HG03558 (cell line): Measurements from ENCODE around the gene NIPAL1.
A peak's percentile ranks its signal among the peaks of the same experiment; 100 is the strongest.
"Not testable (repeated sequence)": the region's sequence is repeated elsewhere in the genome, so short reads cannot be mapped to it uniquely, and the experiment has no call there.

Source experiments
- ATAC-seq: cut with Tn5 transposase; IDR thresholded peaks from one replicate; pipeline ENCODE4 v1.9.1; 2021; ENCODE audit warnings: moderate number of reproducible peaks; ENCODE audit not compliant: unreplicated experiment; ENCODE audit errors: extremely low read depth

Gene NIPAL1

DNA sequence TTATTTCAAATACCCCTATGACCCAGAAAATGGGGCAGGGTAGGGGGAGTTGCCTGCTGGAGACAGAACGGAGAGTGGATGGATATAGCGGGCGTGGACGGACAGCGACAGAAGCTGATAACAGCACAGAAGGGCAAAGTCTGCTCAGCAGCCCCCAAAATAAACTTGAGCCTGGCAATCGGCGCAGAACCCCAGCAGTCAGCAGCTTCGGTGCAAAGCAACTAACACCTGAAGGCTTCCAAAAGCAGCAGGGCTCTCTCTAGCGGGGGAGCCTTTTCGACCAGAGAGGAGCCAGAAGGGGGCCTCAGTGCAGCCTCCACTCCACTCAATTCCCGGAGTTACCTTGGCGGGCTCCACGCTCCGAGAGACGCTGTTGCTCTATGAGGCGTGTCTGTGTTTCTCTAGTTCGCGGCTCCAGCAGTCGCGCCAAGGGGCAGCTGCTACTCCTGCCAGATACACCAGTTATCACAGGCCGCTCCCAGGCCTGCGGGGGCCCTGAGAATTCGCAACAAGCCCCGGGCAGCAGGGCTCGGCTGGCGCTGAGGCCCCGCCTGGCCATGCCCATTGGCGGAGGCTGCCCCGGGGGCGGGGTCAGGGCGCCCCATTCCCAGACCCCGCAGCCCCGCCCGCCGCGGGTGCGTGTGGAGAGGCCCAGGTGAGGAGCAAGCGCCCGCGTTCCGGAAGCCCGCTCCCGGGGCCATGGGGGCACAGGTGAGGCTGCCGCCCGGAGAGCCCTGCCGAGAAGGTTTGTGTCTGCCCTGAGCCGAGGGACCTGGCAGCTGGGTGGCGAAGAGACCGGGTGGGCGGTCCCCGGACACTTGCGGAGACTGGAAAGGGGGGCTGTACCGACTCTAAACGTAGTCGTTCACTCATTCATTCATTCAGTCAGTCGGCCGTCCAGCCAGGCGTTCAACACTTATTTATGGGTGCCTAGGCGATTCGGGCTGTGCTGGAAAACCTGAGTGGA lies at the start of gene NIPAL1, which contains the start of gene CNGA1:
Gene NIPAL1 (plus strand): TSS at position 632 of the 967 bp plus-strand sequence. CDS start 68 bp downstream, at position 700.
Gene CNGA1 (minus strand): TSS at position 541 of the 967 bp plus-strand sequence. CDS start 63,992 bp downstream, outside the sequence.
- peak; percentile 68 for ATAC-seq

DNA sequence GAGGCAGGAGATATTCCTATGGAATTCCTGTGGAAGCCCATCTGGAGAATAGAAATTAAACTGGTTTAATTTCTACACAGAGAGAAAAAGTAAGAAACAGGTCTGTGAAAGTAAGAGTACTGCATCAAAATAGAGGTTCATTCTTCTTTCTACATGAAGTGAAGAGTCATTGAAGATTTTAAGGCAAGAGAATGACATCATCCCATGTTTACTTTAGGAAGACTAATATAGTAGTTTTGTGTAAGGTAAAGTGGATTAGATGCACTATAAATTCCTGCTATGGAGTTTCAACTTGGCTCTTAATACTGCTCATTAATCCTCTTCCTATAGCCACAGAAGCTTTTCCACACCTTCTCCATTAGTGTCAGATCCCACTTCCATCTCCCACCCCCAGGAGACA lies 47.7 kb upstream of the NIPAL1 start:
- ATAC-seq: no peak

DNA sequence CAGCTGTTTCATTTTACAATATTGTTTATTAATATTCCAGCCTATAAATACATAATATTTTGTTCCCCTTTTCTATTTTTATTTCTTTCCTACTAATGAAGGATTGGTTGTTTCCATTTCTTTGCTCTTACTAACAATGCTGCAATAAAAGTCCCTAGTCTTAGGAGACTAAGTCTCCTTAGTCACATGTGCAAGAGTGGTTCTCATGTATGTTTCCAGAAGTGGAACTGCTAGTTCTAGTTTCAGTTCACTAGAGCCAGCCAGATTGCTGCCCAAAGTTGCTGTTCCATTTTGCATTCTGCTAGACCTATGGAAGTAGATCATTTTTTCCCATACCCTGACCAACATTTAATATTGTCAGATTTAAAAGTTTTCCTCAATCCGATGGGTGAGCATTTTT lies 44.4 kb upstream of the NIPAL1 start:
- ATAC-seq: no peak

DNA sequence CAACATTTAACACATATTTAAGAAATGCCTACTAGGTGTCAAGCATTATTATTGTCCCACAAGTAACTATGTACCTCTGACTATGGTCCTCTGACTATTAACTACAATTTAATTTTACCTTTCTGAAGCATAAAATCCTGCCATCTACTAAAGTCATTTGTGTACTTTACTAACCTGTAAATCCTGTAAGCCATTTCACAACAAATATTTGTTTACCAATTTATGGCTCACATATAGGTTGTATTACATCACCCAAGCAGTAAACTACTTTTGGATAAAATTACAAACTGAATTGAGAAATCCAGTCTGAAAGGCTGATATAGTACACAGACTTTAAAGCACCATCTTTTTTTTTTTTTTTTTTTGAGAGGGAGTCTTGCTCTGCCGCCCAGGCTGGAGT lies 43.9 kb upstream of the NIPAL1 start:
- no peak for ATAC-seq

DNA sequence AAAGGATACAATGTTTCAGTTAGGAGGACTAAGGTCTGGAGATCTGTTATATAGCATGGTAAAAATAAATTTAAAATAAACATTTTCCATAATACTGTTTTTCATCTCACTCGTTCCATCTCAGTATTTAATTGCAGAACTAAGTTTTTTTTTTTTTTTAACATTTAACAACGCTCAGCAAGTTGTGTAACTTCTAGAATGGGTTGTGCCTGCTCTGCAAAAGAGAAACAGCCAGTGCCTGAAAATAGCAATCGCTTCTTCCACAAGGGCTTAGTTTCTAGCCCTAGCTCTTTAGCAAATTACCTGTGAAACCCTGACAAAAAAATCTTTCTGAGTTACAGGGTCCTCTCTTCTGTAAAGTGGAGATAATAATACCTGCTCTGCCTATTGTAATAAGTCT lies 42.0 kb upstream of the NIPAL1 start:
- ATAC-seq: no peak

DNA sequence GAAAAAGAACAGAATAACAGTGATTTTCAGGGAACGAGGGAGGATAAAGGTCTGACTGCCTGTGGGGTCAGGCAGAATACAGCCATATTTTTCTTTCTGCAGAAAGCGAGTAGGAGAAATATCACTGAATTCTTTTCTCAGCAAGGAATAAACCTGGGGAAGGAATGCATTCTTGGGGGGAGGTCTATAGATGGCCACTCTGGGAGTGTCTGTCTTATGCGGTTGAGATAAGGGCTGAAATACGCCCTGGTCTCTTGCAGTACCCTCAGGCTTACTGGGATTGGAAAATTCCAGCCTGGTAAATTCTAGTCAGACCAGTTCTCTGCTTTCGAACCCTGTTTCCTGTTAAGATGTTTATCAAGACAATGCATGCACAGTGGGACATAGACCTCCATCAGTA lies 26.4 kb upstream of the NIPAL1 start:
- no peak for ATAC-seq

DNA sequence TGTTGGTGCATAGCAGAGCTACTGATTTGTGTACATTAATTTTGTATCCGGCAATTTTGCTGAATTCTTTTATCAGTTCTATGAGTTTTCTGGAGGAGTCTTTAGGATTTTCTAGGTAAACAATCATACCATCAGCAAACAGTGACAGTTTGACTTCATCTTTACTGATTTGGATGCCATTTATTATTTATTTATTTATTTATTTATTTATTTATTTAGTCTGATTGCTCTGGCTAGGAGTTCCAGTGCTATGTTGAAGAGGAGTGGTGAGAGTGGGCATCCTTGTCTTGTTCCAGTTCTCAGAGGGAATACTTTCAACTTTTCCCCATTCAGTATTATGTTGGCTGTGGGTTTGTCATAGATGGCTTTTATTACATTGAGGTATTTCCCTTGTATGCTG lies 24.1 kb upstream of the NIPAL1 start:
- ATAC-seq: not testable (repeated sequence)

DNA sequence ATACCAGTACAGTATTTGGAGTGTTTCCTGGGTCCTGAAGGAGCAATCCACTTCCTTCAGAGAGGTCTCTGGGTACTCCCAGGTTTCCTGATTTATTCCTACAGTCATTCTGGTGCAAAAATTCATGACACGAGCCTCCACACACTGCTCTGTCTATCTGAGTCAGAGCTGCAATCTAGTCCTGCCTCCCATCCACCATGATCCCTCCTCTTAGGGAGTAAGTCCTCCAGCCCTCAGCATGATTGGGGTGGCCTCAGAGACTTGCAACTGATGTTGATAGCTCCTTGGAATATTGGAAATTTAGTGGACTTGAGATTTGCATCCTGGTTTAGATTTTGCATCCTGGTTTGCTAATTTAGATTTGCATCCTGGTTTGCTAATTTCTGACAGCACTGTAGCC lies 20.6 kb upstream of the NIPAL1 start:
- ATAC-seq: no peak

DNA sequence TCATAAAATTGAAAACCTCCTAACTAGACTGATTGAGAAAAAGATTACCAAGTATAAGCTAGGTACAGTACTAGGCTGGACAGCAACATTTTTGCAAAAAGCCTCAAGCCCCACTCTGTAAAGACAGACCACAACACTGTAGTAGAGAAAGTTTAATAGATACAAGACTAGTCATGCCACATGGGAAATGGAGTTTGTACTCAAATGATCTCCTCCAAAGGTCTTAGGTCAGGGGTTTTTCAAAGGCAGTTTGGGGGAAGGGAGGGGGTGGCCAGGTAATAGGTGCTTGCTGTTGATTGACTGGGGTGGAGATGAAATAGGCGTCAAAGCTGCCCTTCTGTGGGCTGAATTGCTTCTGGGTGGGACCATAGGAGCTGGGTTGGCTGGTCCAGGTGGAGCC lies 14.3 kb upstream of the NIPAL1 start:
- ATAC-seq: no peak

DNA sequence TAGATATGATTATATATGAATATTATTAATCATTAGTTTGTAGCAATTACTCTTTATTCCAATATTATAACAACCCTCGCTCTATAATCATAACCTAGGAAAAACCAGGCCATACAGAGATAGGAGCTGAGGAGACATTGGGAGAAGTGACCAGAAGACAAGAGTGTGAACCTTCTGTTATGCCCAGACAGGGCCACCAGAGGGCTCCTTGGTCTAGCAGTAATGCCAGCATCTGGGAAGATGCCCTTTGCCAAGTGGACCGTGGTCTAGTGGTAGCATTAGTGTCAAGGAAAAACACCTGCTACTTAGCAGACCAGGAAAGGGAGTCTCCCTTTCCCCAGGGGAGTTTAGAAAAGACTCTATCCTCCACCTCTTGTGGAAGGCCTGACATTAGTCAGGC lies 13.0 kb upstream of the NIPAL1 start:
- not testable (repeated sequence) for ATAC-seq

DNA sequence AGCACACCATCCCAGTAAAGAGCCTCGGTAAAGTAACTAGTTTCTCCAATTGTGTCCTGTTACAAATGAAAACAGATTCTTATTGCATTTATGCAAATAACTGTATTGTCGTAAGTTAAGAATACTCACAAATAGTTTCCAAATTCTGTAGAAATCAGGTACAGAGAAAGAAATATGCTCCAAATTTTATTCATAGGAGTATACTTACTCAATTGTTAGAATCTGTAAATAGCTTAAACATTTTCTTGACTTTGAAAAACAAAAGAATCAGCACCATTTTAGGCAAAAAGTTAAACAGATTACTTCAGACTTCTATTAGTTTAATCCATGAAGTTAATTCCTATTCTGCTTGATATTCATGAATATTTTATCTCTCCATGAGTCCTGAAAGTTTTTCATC lies 10.8 kb upstream of the NIPAL1 start:
- ATAC-seq: no peak

DNA sequence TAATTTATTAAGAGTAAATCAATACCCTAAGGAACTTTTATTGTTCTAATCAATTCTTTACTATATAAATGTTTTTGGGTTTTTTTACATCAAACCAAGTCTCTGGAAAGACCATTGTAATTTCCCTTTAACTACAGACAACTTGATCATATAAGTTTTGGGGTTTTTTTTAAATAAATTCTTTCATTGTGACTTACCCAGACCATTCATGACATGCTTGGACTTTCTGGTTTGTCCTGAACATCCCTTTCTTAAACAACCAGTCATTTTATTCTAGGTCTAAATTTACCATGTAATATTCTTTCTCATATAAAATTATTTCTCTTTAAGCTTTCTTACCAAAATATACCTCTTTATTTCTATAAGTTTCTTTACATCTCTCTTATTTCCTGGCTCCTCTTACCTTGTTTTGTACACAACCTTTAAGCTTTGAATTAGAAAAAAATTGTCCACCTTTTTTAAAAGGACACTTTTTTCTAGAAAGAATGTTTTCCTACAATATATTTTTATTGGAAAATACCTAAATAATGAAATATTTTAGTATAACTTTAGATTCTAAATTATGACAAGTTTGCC lies 8.5 kb upstream of the NIPAL1 start:
- no peak for ATAC-seq

DNA sequence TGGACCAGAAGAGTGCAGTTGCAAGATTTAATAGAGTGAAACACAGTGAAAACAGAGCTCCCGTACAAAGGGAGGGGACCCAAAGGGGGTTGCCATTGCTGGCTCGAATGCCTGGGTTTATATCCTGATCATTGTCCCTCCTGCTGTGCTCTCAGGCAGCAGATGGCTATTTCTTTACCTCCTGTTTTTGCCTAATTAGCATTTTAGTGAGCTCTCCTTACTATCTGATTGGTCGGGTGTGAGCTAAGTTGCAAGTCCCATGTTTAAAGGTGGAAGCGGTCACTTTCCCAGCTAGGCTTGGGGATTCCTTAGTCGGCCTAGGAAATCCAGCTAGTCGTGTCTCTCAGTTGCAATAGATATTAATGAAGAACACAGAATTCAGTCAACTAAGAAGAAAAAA lies 5.7 kb upstream of the NIPAL1 start:
- ATAC-seq: not testable (repeated sequence)

DNA sequence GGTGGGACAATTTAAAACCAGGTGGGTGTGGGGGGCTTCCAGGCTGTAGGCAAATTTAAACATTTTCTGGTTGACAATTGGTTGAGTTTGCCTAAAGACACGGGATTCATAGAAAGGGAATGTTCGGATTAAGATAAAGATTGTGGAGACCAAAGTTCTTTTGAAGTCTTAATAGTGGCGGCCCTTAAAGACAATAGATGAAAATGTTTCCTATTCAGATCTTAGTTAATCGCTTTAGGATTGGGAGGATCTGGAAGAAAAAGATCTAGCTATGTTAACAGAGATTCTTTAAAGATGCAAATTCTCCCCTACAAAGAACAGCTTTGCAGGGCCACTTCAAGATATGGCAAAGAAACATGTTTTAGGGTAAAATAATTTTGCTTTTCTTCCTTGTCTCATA lies 4.8 kb upstream of the NIPAL1 start:
- no peak for ATAC-seq

DNA sequence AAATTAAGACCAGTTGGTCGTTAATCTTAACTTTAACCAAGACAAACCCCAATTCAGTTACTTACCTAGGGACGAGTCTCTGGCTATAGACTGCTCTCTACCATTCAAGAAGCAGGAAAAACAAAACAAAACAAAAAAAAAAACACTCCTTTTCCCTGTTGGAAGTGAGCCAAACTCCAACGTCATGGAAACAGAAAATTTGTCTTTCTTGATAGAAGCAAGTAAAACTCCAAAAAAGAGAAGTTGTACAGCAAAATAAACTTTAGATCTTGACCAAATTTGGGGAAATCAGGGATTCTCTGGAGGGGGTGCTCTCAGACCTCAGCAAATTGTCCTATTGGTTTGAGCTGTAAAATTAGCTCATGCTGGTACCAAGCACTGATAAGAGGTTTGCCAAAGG lies 3.7 kb upstream of the NIPAL1 start:
- ATAC-seq: no peak

DNA sequence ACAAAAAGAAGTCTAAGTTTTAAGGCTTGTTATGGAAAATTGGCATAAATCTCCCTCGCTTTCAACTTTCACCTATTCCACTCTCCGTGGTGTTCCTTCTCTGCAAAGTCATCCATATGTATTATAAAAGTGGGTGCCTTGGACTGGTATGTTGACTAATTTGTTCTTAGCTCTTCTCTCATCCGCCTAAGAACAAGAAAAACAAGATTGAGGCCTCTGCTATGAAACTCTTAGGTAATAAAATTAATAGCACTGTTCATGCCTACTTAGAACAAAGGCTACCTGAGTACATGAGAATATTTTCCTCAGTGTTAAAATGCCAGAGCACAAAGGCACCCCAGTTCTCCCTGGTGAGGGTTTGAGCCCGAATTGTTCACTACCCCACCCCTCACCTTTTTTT lies 1.4 kb upstream of the NIPAL1 start:
- no peak for ATAC-seq

DNA sequence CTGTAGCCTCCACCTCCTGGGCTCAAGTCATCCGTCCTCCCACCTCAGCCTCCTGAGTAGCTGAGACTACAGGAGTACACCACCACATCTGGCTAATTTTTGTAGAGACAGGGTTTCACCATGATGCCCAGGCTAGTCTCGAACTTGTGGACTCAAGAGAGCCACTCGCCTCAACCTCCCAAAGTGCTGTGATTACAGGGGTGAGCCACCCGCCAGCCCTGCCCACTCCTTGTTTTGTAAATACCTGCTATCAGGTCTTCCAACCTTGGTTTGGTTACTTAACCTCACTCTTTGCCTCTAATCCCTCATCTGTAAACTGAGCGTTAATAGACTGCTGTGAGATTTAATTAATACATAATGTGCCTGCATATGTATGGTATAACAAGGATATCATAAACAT lies 894 bp upstream of the NIPAL1 start:
- ATAC-seq: no peak

DNA sequence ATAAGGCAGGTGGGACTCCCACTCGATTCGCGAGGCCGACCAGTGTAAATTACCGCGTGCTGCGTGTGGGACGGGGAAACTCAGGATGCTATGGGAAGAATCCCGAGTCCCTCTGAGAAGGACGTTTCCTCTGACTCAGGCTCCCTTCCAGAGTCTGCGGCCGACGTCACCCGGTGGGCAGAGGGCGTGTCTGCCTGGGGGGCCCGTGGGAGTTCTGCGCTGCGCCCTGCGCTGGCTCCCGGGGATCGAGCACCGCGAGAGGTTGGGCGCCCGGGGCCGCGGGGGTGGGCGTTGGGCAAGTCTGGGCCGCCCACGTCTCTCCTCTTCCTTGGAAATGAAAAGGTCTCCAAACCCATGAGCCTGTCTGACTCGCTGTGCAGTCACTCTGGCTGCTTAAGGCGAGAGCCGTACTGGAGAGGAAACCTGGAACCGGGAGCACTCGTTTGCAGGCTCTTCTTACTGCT lies 568 bp downstream of the NIPAL1 start:
- no peak for ATAC-seq

DNA sequence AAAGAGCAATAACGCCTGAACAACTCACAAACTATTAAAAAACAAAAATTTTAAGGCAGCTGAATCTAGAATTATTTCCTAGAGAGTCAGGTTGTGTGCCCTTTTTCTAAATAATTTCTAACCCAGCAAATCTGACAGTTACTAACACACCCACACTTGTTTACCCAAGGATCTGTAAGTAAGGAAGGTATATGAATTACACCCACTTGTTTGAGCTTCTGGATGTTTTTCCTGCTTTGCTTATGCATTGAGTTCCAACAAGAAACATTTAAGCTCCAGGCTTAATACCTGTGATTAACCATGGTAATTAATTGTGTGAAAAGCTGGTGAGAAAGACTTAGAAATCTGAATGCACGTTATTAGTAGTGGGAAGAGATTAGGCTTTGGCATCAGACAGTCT lies 1.5 kb downstream of the NIPAL1 start:
- ATAC-seq: no peak

DNA sequence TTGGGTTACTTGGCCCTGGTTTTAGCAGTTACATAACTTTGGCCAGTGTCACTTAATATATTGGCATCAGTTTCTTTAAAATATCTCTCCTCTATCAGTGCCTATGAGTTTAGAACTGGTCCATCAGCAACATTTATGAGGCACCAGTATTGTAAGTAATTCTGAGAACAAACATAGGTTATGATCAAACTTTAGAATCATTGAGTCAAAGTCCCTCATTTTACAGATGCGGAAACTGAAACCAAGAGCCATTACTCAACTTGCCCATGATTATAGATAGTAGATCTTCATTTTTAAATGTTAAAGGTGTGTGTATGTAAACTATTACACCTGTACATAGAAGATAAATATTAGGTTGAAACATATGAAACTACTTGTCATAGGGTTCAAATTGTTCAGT lies 4.5 kb downstream of the NIPAL1 start:
- ATAC-seq: no peak

DNA sequence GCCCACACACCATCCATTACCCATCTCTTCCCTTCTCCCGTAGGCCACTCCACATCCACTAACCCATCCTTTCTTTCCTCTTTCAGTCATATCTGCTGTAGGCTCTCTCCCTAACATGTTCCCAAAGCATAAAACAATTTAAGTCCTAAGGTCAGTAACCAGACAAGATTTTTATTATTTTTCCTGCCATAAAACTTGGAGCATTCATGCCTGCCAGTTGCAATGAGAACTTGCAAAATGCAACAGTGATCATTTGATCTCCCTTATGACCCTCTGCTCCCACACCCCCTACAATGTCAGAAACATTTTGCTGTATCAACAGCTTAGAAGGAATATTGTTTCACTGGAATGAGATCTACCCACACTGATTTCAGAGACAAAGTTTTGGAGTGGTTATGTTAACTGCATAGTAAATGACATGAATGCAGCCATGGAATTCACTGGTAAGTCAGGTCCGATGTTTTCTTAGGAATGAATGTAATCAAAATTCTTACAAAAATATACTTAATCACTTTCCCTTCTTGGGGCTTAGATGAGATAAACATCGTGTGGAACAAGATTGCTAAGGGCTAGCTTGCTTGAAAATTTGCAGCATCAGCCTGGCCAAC lies 5.7 kb downstream of the NIPAL1 start:
- ATAC-seq: no peak
